Mesenchymal stem cell (in vitro differentiated cells and primary cell): Measurements from ENCODE around the gene DEDD.

Source experiments
- DNase-seq: peaks from one replicate; pipeline ENCODE4 v3.0.0-alpha.2; 2013
- H2AFZ ChIP-seq: one replicate; pipeline ENCODE4 v1.6.1; 2013; ENCODE audit warnings: low read depth, mild to moderate bottlenecking, control low read depth, inconsistent platforms, low read length, moderate library complexity
- H2AK5ac ChIP-seq: 2 replicates; pipeline ENCODE4 v1.6.1; 2013; ENCODE audit warnings: low read length, moderate library complexity, mild to moderate bottlenecking, inconsistent platforms; ENCODE audit not compliant: severe bottlenecking
- H2BK120ac ChIP-seq: one replicate; pipeline ENCODE4 v1.6.1; 2013; ENCODE audit warnings: low read depth, mild to moderate bottlenecking, inconsistent platforms, low read length, moderate library complexity
- H2BK12ac ChIP-seq, 2 experiments: one replicate each; pipeline ENCODE4 v1.6.1; 2013; ENCODE audit warnings: inconsistent platforms in 2 of 2, low read length in 2 of 2, mild to moderate bottlenecking in 2 of 2, moderate library complexity in 2 of 2, control low read depth in 1 of 2
- H2BK15ac ChIP-seq: one replicate; pipeline ENCODE4 v1.6.1; 2013; ENCODE audit warnings: mild to moderate bottlenecking, low read depth, inconsistent platforms; ENCODE audit not compliant: poor library complexity, severe bottlenecking
- H2BK5ac ChIP-seq: 2 replicates; pipeline ENCODE4 v1.6.1; 2013; ENCODE audit warnings: low read depth, mild to moderate bottlenecking, low read length, control low read depth, inconsistent platforms; ENCODE audit not compliant: poor library complexity, severe bottlenecking
- H3K14ac ChIP-seq, 2 experiments: one replicate each; pipeline ENCODE4 v1.6.1; 2013; ENCODE audit warnings: inconsistent platforms in 2 of 2, low read length in 2 of 2, control low read depth in 1 of 2, mild to moderate bottlenecking in 1 of 2, moderate library complexity in 1 of 2
- H3K18ac ChIP-seq, 2 experiments: one replicate each; pipeline ENCODE4 v1.6.1; 2013; ENCODE audit warnings: inconsistent platforms in 2 of 2, low read length in 2 of 2, control low read depth in 1 of 2, low read depth in 1 of 2, mild to moderate bottlenecking in 1 of 2
- H3K23ac ChIP-seq, 2 experiments: one replicate each; pipeline ENCODE4 v1.6.1; 2013; ENCODE audit warnings: inconsistent platforms in 2 of 2, low read length in 2 of 2, mild to moderate bottlenecking in 2 of 2, moderate library complexity in 2 of 2, control low read depth in 1 of 2
- H3K27ac ChIP-seq: 2 replicates; pipeline ENCODE4 v1.5.1; 2013; ENCODE audit warnings: mild to moderate bottlenecking, moderate library complexity, low read length, control low read depth, inconsistent platforms; ENCODE audit not compliant: poor library complexity, severe bottlenecking
- H3K27me3 ChIP-seq, 2 experiments: 2 replicates each; pipeline versions ENCODE4 v1.6.1 to v1.7.0; 2013; ENCODE audit warnings: low read length in 2 of 2, mild to moderate bottlenecking in 2 of 2, moderate library complexity in 2 of 2, control low read depth in 1 of 2, inconsistent platforms in 1 of 2; ENCODE audit not compliant: control insufficient read depth in 1 of 2, insufficient read depth in 1 of 2
- H3K36me3 ChIP-seq, 2 experiments: 2 replicates each; pipeline versions ENCODE4 v1.6.1 to v1.7.0; 2013; ENCODE audit warnings: low read length in 2 of 2, control low read depth in 1 of 2, inconsistent platforms in 1 of 2, low read depth in 1 of 2, mild to moderate bottlenecking in 1 of 2; ENCODE audit not compliant: insufficient read depth in 2 of 2, control insufficient read depth in 1 of 2
- H3K4ac ChIP-seq, 2 experiments: one replicate each; pipeline ENCODE4 v1.6.1; 2013; ENCODE audit warnings: inconsistent platforms in 2 of 2, low read length in 2 of 2, mild to moderate bottlenecking in 2 of 2, moderate library complexity in 2 of 2, control low read depth in 1 of 2, low read depth in 1 of 2
- H3K4me1 ChIP-seq: 2 replicates; pipeline ENCODE4 v1.6.1; 2013; ENCODE audit warnings: low read depth, low read length, control low read depth; ENCODE audit not compliant: control insufficient read depth, insufficient read depth
- H3K4me2 ChIP-seq: 2 replicates; pipeline ENCODE4 v1.6.1; 2013; ENCODE audit warnings: low read length, mild to moderate bottlenecking, inconsistent platforms; ENCODE audit not compliant: poor library complexity, severe bottlenecking
- H3K4me3 ChIP-seq, 2 experiments: 2 replicates each; pipeline versions ENCODE4 v1.5.1 to v1.7.0; 2013; ENCODE audit warnings: low read length in 2 of 2, mild to moderate bottlenecking in 2 of 2, control low read depth in 1 of 2, low read depth in 1 of 2; ENCODE audit not compliant: insufficient read depth in 1 of 2
- H3K79me1 ChIP-seq: replicated peaks from 2 replicates; pipeline ENCODE4 v1.6.1; 2013; ENCODE audit warnings: mild to moderate bottlenecking, control low read depth, low read length, inconsistent platforms; ENCODE audit not compliant: poor library complexity, severe bottlenecking
- H3K9ac ChIP-seq: 2 replicates; pipeline ENCODE4 v1.7.0; 2013; ENCODE audit warnings: mild to moderate bottlenecking, low read length, moderate library complexity
- H3K9me3 ChIP-seq: 2 replicates; pipeline ENCODE4 v1.7.0; 2013; ENCODE audit warnings: mild to moderate bottlenecking, low read length; ENCODE audit not compliant: control insufficient read depth
- H4K8ac ChIP-seq: one replicate; pipeline ENCODE4 v1.6.1; 2013; ENCODE audit warnings: inconsistent platforms, mild to moderate bottlenecking, low read length, moderate library complexity
- H4K91ac ChIP-seq: one replicate; pipeline ENCODE4 v1.6.1; 2013; ENCODE audit warnings: mild to moderate bottlenecking, low read length, inconsistent platforms
- WGBS: methylation state at CpG from one replicate; pipeline ENCODE4 v1.1.7; 2013; ENCODE audit warnings: mixed read lengths; 5-methylcytosine and 5-hydroxymethylcytosine counted together

DEDD gene

DNA sequence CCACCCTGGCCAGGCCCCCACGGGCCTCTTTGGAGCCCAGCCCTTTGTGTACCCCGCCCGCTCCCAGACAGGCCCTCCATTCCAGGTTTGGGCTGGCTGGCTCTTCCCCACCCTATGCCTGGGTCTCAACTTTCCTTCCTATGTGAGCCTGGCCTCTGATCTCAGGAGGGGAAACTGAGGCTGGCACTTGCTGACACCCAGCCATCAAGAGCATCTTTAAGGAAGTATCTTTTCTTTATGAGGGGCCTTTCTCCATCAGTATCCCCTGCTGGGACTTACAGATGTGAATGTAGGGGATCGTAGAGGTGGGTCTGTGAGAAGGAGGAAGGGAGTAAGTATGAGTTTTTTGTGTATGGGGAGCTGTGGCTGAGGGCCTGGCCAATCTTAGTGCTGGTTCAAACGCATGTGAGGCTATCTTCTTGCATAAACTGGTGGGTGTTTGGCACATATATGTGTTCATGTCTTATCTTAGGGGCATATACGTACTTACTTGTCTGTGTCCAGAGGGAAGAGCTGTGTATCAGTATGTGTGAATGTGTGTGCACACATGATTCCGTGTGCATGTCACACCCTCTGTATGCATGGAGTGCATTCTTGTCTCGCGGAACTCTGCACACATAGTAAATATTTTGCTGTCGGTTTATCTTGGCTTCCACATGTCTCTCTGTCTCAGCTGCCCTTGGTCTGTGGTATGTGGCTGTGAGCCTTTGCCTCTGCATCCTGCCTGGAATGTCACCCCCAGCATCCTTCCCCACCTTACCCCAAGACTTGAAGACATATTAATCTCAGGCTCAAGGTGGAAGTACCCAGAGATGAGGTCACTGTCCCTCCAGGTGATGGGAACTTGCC lies 48.5 kb downstream of the DEDD start:
- no peak overlapping the region for H2BK5ac ChIP-seq
- no peak overlapping the region for H2AK5ac ChIP-seq
- H3K4ac ChIP-seq, result peak overlapping the region in 1 of 2 experiments; percentile 9
- H2BK120ac ChIP-seq, result peak overlapping the region; percentile 2
- H3K4me3 ChIP-seq, result no peak overlapping the region
- peak overlapping the region; percentile 91 for H4K8ac ChIP-seq
- H3K9ac ChIP-seq, result peak overlapping the region; percentile 86
- H2AFZ ChIP-seq, result peak overlapping the region; percentile 30
- 78% methylated on average over 10 of the region's 10 CpGs for whole genome bisulfite sequencing
- no peaks in the 10 kb centered on the region for H3K79me1 ChIP-seq
- H3K4me1 ChIP-seq, result peaks cover 26% of the 10 kb centered on the region
- H3K18ac ChIP-seq, result peak overlapping the region; percentile 22 to 63
- no peaks in the 10 kb centered on the region for H3K9me3 ChIP-seq
- peak overlapping the region in 1 of 2 experiments; percentile 8 for H2BK12ac ChIP-seq
- H3K27ac ChIP-seq, result no peak overlapping the region
- H3K36me3 ChIP-seq, result no peaks in the 10 kb centered on the region
- peak; percentile 23 for DNase-seq
- H3K14ac ChIP-seq, result no peak overlapping the region
- H3K23ac ChIP-seq, result no peak overlapping the region
- no peak overlapping the region for H3K4me2 ChIP-seq
- peak overlapping the region; percentile 28 for H4K91ac ChIP-seq
- peak overlapping the region; percentile 92 for H2BK15ac ChIP-seq
- H3K27me3 ChIP-seq, result no peaks in the 10 kb centered on the region

- WGBS, result 35% methylated on average over 8 of the region's 8 CpGs
- Histone ChIP-seq H3K4me2 (no peak overlapping the region), H2BK120ac (peak overlapping the region; percentile 2), H3K9ac (peak overlapping the region; percentile 86), H4K91ac (peak overlapping the region; percentile 28), H2BK5ac (no peak overlapping the region), H3K9me3 (no peaks in the 10 kb centered on the region), H3K14ac (no peak overlapping the region), H3K27ac (no peak overlapping the region), H3K23ac (no peak overlapping the region), H4K8ac (peak overlapping the region; percentile 91), H3K4ac (peak overlapping the region in 1 of 2 experiments; percentile 9), H2BK15ac (peak overlapping the region; percentile 92), H3K4me3 (peak overlapping the region in 1 of 2 experiments; percentile 8), H3K27me3 (no peaks in the 10 kb centered on the region), H2BK12ac (peak overlapping the region; percentile 9 to 45), H3K79me1 (no peaks in the 10 kb centered on the region), H3K18ac (peak overlapping the region; percentile 22 to 63), H3K4me1 (peaks cover 23% of the 10 kb centered on the region), H2AK5ac (no peak overlapping the region), H3K36me3 (no peaks in the 10 kb centered on the region), H2AFZ (peak overlapping the region; percentile 30)
- peak; percentile 97 for DNase-seq
Measured at GRCh38 chr1:161082996-161083747, 49.3 kb downstream of the DEDD start.

DNA sequence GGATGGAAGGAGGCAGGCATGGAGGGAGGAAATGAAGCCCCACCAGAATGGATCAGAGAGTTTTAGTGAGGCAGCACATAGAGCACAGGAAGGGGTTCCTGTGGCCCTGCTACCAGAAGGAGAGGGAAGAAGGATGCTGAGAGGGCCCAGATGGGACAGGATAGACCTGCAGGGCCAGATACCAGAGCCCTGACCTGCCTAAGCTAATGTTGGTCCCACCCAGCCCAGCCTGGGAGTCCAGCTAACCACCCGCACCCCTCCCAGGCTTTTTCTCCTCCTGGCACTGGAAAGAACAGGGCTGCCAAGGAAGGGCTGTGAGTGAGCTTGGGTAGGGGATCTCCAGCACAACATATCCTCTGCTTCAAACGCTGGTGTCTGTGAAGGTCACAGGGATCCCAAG lies 50.0 kb downstream of the DEDD start:
- H3K4me2 ChIP-seq, result no peak overlapping the region
- no peak overlapping the region for H3K14ac ChIP-seq
- peaks cover 23% of the 10 kb centered on the region for H3K4me1 ChIP-seq
- no peaks in the 10 kb centered on the region for H3K9me3 ChIP-seq
- H3K23ac ChIP-seq, result no peak overlapping the region
- no peak for DNase-seq
- no peak overlapping the region for H2BK120ac ChIP-seq
- no peaks in the 10 kb centered on the region for H3K79me1 ChIP-seq
- no peak overlapping the region for H3K4ac ChIP-seq
- H3K27ac ChIP-seq, result no peak overlapping the region
- H3K36me3 ChIP-seq, result no peaks in the 10 kb centered on the region
- H2AK5ac ChIP-seq, result no peak overlapping the region
- H3K18ac ChIP-seq, result peak overlapping the region in 1 of 2 experiments; percentile 49
- no peak overlapping the region for H3K4me3 ChIP-seq
- peak overlapping the region; percentile 31 to 41 for H2BK12ac ChIP-seq
- H2BK5ac ChIP-seq, result no peak overlapping the region
- H3K27me3 ChIP-seq, result no peaks in the 10 kb centered on the region
- no peak overlapping the region for H4K91ac ChIP-seq
- H4K8ac ChIP-seq, result peak overlapping the region; percentile 61
- peak overlapping the region; percentile 86 for H3K9ac ChIP-seq
- peak overlapping the region; percentile 76 for H2BK15ac ChIP-seq
- no peak overlapping the region for H2AFZ ChIP-seq
- 94% methylated on average over 2 of the region's 2 CpGs for WGBS

- H3K9ac ChIP-seq, result no peak overlapping the region
- H3K4me1 ChIP-seq, result peaks cover 23% of the 10 kb centered on the region
- no peaks in the 10 kb centered on the region for H3K27me3 ChIP-seq
- no peak overlapping the region for H4K91ac ChIP-seq
- H3K14ac ChIP-seq, result no peak overlapping the region
- peak overlapping the region; percentile 36 for H2BK15ac ChIP-seq
- H3K23ac ChIP-seq, result no peak overlapping the region
- no peak overlapping the region for H2BK5ac ChIP-seq
- H3K27ac ChIP-seq, result no peak overlapping the region
- no peak overlapping the region for H2AFZ ChIP-seq
- 76% methylated on average over 5 of the region's 5 CpGs for WGBS
- no peaks in the 10 kb centered on the region for H3K36me3 ChIP-seq
- H3K9me3 ChIP-seq, result no peaks in the 10 kb centered on the region
- no peak overlapping the region for H2AK5ac ChIP-seq
- no peak overlapping the region for H2BK120ac ChIP-seq
- DNase-seq, result no peak
- H3K18ac ChIP-seq, result no peak overlapping the region
- no peak overlapping the region for H3K4me3 ChIP-seq
- no peak overlapping the region for H3K4ac ChIP-seq
- peak overlapping the region in 1 of 2 experiments; percentile 12 for H2BK12ac ChIP-seq
- no peak overlapping the region for H4K8ac ChIP-seq
- H3K79me1 ChIP-seq, result no peaks in the 10 kb centered on the region
- H3K4me2 ChIP-seq, result no peak overlapping the region
Measured at GRCh38 chr1:161081519-161081918, 50.9 kb downstream of the DEDD start.
